ENCODE measurements around the gene KRT16.
"Not testable (repeated sequence)": the region's sequence is repeated elsewhere in the genome, so short reads cannot be mapped to it uniquely, and the experiment has no call there.

KRT16 gene

GRCh38 chr17:41614098-41614497, 1.5 kb upstream of the KRT16 start:
- no peak for DNase-seq

GRCh38 chr17:41613277-41614082, 913 bp upstream of the KRT16 start:
- no peak for DNase-seq

GRCh38 chr17:41610965-41611640, 1.5 kb downstream of the KRT16 start:
- no peak for DNase-seq

- DNase-seq = not testable (repeated sequence)
These were observed 2.5 kb downstream of the KRT16 start for GRCh38 chr17:41610061-41610517.

- not testable (repeated sequence) for DNase-seq
These were observed 5.6 kb downstream of the KRT16 start for GRCh38 chr17:41606930-41607329.

GRCh38 chr17:41602524-41602923, 10.0 kb downstream of the KRT16 start:
- DNase-seq = no peak

- DNase-seq = no peak
These were observed 12.2 kb downstream of the KRT16 start for GRCh38 chr17:41600318-41600717.

GRCh38 chr17:41599680-41600079, 12.9 kb downstream of the KRT16 start:
- no peak for DNase-seq

GRCh38 chr17:41595585-41595984, 17.0 kb downstream of the KRT16 start:
- no peak for DNase-seq

- no peak for DNase-seq
These were observed 18.1 kb downstream of the KRT16 start for GRCh38 chr17:41594363-41594915.

- DNase-seq = no peak
These were observed 19.1 kb downstream of the KRT16 start for GRCh38 chr17:41593306-41593981.

GRCh38 chr17:41592601-41593305, 19.8 kb downstream of the KRT16 start:
- DNase-seq = no peak

- DNase-seq = no peak
These were observed 23.3 kb downstream of the KRT16 start for GRCh38 chr17:41589301-41589700.

GRCh38 chr17:41588126-41588810, 24.3 kb downstream of the KRT16 start:
- DNase-seq = no peak

GRCh38 chr17:41586863-41587495, 25.6 kb downstream of the KRT16 start, which contains the start of gene KRT14:
TSS of gene KRT14 (minus strand) at chr17:41586895. CDS start at chr17:41586834, 61 bp downstream.
- DNase-seq = no peak

GRCh38 chr17:41585301-41586056, 27.1 kb downstream of the KRT16 start:
- no peak for DNase-seq

GRCh38 chr17:41584331-41584927, 28.1 kb downstream of the KRT16 start:
- not testable (repeated sequence) for DNase-seq

GRCh38 chr17:41583137-41584127, 29.1 kb downstream of the KRT16 start:
- DNase-seq = no peak
